GM12891 (cell line): ENCODE results near the gene CCDC9.

ENCODE experiments used
- PAX5 ChIP-seq: IDR thresholded peaks from 2 replicates; pipeline ENCODE4 v1.6.1; 2011; ENCODE audit warnings: low read length, moderate library complexity, mild to moderate bottlenecking; ENCODE audit not compliant: insufficient read depth, severe bottlenecking
- POLR2A ChIP-seq: IDR thresholded peaks from 2 replicates; pipeline ENCODE4 v1.6.1; 2011; ENCODE audit warnings: low read depth, low read length, control low read depth
- POLR2AphosphoS5 ChIP-seq: IDR thresholded peaks from 2 replicates; pipeline ENCODE4 v1.6.1; 2011; ENCODE audit warnings: low read depth, low read length, control low read depth
- POU2F2 ChIP-seq: IDR thresholded peaks from 2 replicates; pipeline ENCODE4 v1.6.1; 2011; ENCODE audit warnings: low read depth, mild to moderate bottlenecking, control low read depth, low read length, moderate library complexity
- SPI1 ChIP-seq: IDR thresholded peaks from 2 replicates; pipeline ENCODE4 v1.6.1; 2011; ENCODE audit warnings: low read depth, low read length, control low read depth
- TAF1 ChIP-seq: IDR thresholded peaks from 2 replicates; pipeline ENCODE4 v1.6.1; 2011; ENCODE audit warnings: low read depth, low read length, control low read depth

GRCh38 chr19:47210180-47210490 is 46.2 kb upstream of the CCDC9 start:
- TF ChIP-seq POLR2A, result no peak
- TF ChIP-seq POLR2AphosphoS5, result no peak
- no peak for TF ChIP-seq TAF1
- TF ChIP-seq SPI1, result no peak
- TF ChIP-seq POU2F2, result no peak
- no peak for TF ChIP-seq PAX5
